H1 (cell line): ENCODE measurements around the gene CACNA2D3. TPM values are rescaled to one million over a fixed set of nuclear protein-coding genes. Genes with fewer than 3 reads are reported as not detected.
A peak's percentile ranks its signal among the peaks of the same experiment; 100 is the strongest.

ENCODE experiments used
- CTCF ChIA-PET: fragments of 300-600 bp; sonication (Branson Sonifier 250); formaldehyde crosslinking; loops from one replicate; lab custom pipeline; 2021; ENCODE audit not compliant: partially characterized antibody; lab: Charles Lee
- POLR2A ChIA-PET: fragments of 300-600 bp; sonication (Branson Sonifier 250); formaldehyde crosslinking; loops from one replicate; lab custom pipeline; 2021; ENCODE audit warnings: inconsistent platforms; ENCODE audit not compliant: partially characterized antibody; lab: Charles Lee
- DNase-seq, 2 experiments: peaks; one replicate each; pipeline versions ENCODE4 v3.0.0 to v3.0.0-alpha.2; 2010 to 2022; ENCODE audit warnings: low spot score in 2 of 2, low read depth in 1 of 2, mixed read lengths in 1 of 2
- FAIRE-seq: peaks from 2 replicates; lab custom pipeline; 2011; peaks lifted over from hg19 to GRCh38; lab: Jason Lieb, UNC
- H2AFZ ChIP-seq: 2 replicates; pipeline ENCODE4 v1.8.1; 2012; ENCODE audit warnings: low read length, inconsistent platforms
- H2AK5ac ChIP-seq: 2 replicates; pipeline ENCODE4 v1.6.1; 2013; ENCODE audit warnings: low read depth, low read length
- H2BK120ac ChIP-seq: replicated peaks from 2 replicates; pipeline ENCODE3; 2013; ENCODE audit warnings: low read depth, low read length, inconsistent platforms
- H2BK12ac ChIP-seq: 2 replicates; pipeline ENCODE4 v1.6.1; 2013; ENCODE audit warnings: low read depth, low read length
- H2BK15ac ChIP-seq: 2 replicates; pipeline ENCODE4 v1.6.1; 2013; ENCODE audit warnings: low read length
- H2BK20ac ChIP-seq: 2 replicates; pipeline ENCODE4 v1.6.1; 2013; ENCODE audit warnings: low read length
- H2BK5ac ChIP-seq: 2 replicates; pipeline ENCODE4 v1.6.1; 2013; ENCODE audit warnings: low read depth, low read length
- H3K14ac ChIP-seq: 2 replicates; pipeline ENCODE4 v1.6.1; 2013; ENCODE audit warnings: inconsistent platforms; ENCODE audit not compliant: insufficient read length
- H3K18ac ChIP-seq: 2 replicates; pipeline ENCODE4 v1.6.1; 2013; ENCODE audit warnings: low read length; ENCODE audit errors: extremely low read depth
- H3K23ac ChIP-seq: 2 replicates; pipeline ENCODE4 v1.6.1; 2013; ENCODE audit warnings: inconsistent platforms; ENCODE audit not compliant: insufficient read length
- H3K23me2 ChIP-seq: 2 replicates; pipeline ENCODE4 v1.6.1; 2013; ENCODE audit warnings: low read depth, low read length
- H3K27ac ChIP-seq: 2 replicates; pipeline ENCODE4 v1.6.1; 2011; ENCODE audit warnings: low read depth, low read length, inconsistent platforms
- H3K27me3 ChIP-seq, 4 experiments: replicated peaks in 1 of 4; 1 replicate in 1 of 4; 2 replicates in 3 of 4; pipeline versions ENCODE4 v1.6.1 to v1.8.1; 2011 to 2013; ENCODE audit warnings: low read length in 3 of 4, mild to moderate bottlenecking in 3 of 4, inconsistent platforms in 2 of 4, mixed read lengths in 2 of 4, moderate library complexity in 1 of 4; ENCODE audit not compliant: control insufficient read depth in 3 of 4, insufficient read depth in 3 of 4; ENCODE audit errors: extremely low read depth in 1 of 4
- H3K36me3 ChIP-seq, 4 experiments: 2 replicates each; pipeline versions ENCODE4 v1.6.1 to v1.8.1; 2011 to 2013; ENCODE audit warnings: mild to moderate bottlenecking in 4 of 4, low read length in 3 of 4, moderate library complexity in 2 of 4, control low read depth in 1 of 4, inconsistent platforms in 1 of 4; ENCODE audit not compliant: insufficient read depth in 4 of 4, control insufficient read depth in 2 of 4
- H3K4ac ChIP-seq: replicated peaks from 2 replicates; pipeline ENCODE3; 2013; ENCODE audit warnings: low read length, low read depth, mixed read lengths, inconsistent platforms; ENCODE audit not compliant: insufficient read length
- H3K4me1 ChIP-seq, 4 experiments: replicated peaks in 1 of 4; 1 replicate in 1 of 4; 2 replicates in 3 of 4; pipeline versions ENCODE4 v1.6.1 to v1.8.1; 2011 to 2013; ENCODE audit warnings: low read length in 3 of 4, inconsistent platforms in 2 of 4, mixed read lengths in 1 of 4; ENCODE audit not compliant: insufficient read depth in 4 of 4, control insufficient read depth in 3 of 4
- H3K4me2 ChIP-seq, 2 experiments: 2 replicates each; pipeline versions ENCODE4 v1.6.1 to v1.8.1; 2011 to 2013; ENCODE audit warnings: low read depth in 2 of 2, low read length in 2 of 2, control low read depth in 1 of 2, inconsistent platforms in 1 of 2, mild to moderate bottlenecking in 1 of 2; ENCODE audit not compliant: insufficient read depth in 1 of 2
- H3K4me3 ChIP-seq, 4 experiments: fragments of 200-600, 300-600 bp in 1 of 4; sonication (generic), shearing (Covaris generic), sonication (Bioruptor Twin) in 1 of 4; 2 replicates each; pipeline versions ENCODE4 v1.5.1 to v1.8.1; 2011 to 2016; ENCODE audit warnings: low read length in 4 of 4, low read depth in 3 of 4, control low read depth in 2 of 4, inconsistent platforms in 2 of 4, mild to moderate bottlenecking in 2 of 4, mixed read lengths in 1 of 4, moderate library complexity in 1 of 4; ENCODE audit not compliant: insufficient read depth in 2 of 4; ENCODE audit errors: extremely low read depth in 1 of 4
- H3K56ac ChIP-seq: replicated peaks from 2 replicates; pipeline ENCODE3; 2013; ENCODE audit warnings: low read depth, mild to moderate bottlenecking, mixed read lengths, low read length, inconsistent platforms; ENCODE audit not compliant: insufficient read length
- H3K79me1 ChIP-seq: 2 replicates; pipeline ENCODE4 v1.6.1; 2013; ENCODE audit warnings: low read depth, low read length, control low read depth
- H3K79me2 ChIP-seq, 2 experiments: 2 replicates each; pipeline versions ENCODE4 v1.6.1 to v1.8.1; 2012 to 2013; ENCODE audit warnings: low read length in 2 of 2, mild to moderate bottlenecking in 2 of 2, inconsistent platforms in 1 of 2; ENCODE audit not compliant: insufficient read depth in 2 of 2, control insufficient read depth in 1 of 2
- H3K9ac ChIP-seq, 4 experiments: replicated peaks in 1 of 4; 1 replicate in 1 of 4; 2 replicates in 3 of 4; pipeline versions ENCODE4 v1.6.1 to v1.8.1; 2011 to 2013; ENCODE audit warnings: low read depth in 3 of 4, low read length in 3 of 4, control low read depth in 2 of 4, mild to moderate bottlenecking in 2 of 4, moderate library complexity in 2 of 4, inconsistent platforms in 1 of 4; ENCODE audit errors: extremely low read depth in 1 of 4
- H3K9me3 ChIP-seq, 2 experiments: 2 replicates each; pipeline versions ENCODE4 v1.6.1 to v1.8.1; 2012 to 2013; ENCODE audit warnings: mild to moderate bottlenecking in 2 of 2, moderate library complexity in 2 of 2, control low read depth in 1 of 2, inconsistent platforms in 1 of 2, low read depth in 1 of 2, low read length in 1 of 2, mixed read lengths in 1 of 2; ENCODE audit not compliant: insufficient read depth in 2 of 2
- H4K20me1 ChIP-seq, 2 experiments: replicated peaks in 1 of 2; 2 replicates each; pipeline versions ENCODE3 to v1.8.1; 2011 to 2013; ENCODE audit warnings: inconsistent platforms in 2 of 2, low read length in 2 of 2, mild to moderate bottlenecking in 1 of 2; ENCODE audit not compliant: insufficient read depth in 2 of 2, control insufficient read depth in 1 of 2
- H4K5ac ChIP-seq: 2 replicates; pipeline ENCODE4 v1.6.1; 2013; ENCODE audit warnings: low read length, low read depth, mixed read lengths, inconsistent platforms; ENCODE audit not compliant: insufficient read length
- H4K8ac ChIP-seq: 2 replicates; pipeline ENCODE4 v1.8.0; 2013; ENCODE audit warnings: mild to moderate bottlenecking, moderate library complexity, low read length, inconsistent platforms; ENCODE audit not compliant: insufficient read depth; ENCODE audit errors: extremely low read depth
- H4K91ac ChIP-seq: replicated peaks from 2 replicates; pipeline ENCODE3; 2013; ENCODE audit warnings: low read length, mixed read lengths, inconsistent platforms; ENCODE audit not compliant: insufficient read length
- HDAC2 ChIP-seq, 2 experiments: fragments of 300-600 bp in 1 of 2; sonication (generic) in 1 of 2; IDR thresholded peaks; 2 replicates each; pipeline ENCODE4 v1.6.1; 2011 to 2012; ENCODE audit warnings: low read depth in 2 of 2, low read length in 2 of 2, mild to moderate bottlenecking in 2 of 2, moderate library complexity in 2 of 2, borderline replicate concordance in 1 of 2, inconsistent platforms in 1 of 2
- SIX5 ChIP-seq: IDR thresholded peaks from 2 replicates; pipeline ENCODE4 v1.6.1; 2011; ENCODE audit warnings: mild to moderate bottlenecking, low read depth, low read length
- WGBS, 2 experiments: shearing (Covaris generic) in 1 of 2; methylation state at CpG; one replicate each; pipeline versions ENCODE4 v1.1.6 to v1.1.7; 2013 to 2015; ENCODE audit warnings: low lambda C conversion rate in 2 of 2, mixed read lengths in 2 of 2, inconsistent platforms in 1 of 2, low coverage in 1 of 2, missing lambda C conversion rate in 1 of 2; ENCODE audit not compliant: insufficient replicate concordance in 2 of 2, insufficient coverage in 1 of 2, insufficient read length in 1 of 2; ENCODE audit errors: extremely low coverage in 1 of 2, missing lambda C conversion rate in 1 of 2; 5-methylcytosine and 5-hydroxymethylcytosine counted together
- polyA plus RNA-seq, 7 experiments: library from polyadenylated mRNA; depleted of rRNA in 3 of 7; stranded (reverse) in 5 of 7; unstranded in 2 of 7; fragments of >200 nt in 5 of 7; fragments of 200-250 nt in 2 of 7; gene quantifications; 1 replicate in 5 of 7; 2 replicates in 1 of 7; 4 replicates in 1 of 7; pipeline versions ENCODE4 v1.2.1 to v1.2.3, GENCODE V29; 2011 to 2013; ENCODE audit warnings: missing spikeins in 2 of 7, mixed read lengths in 2 of 7
- total RNA-seq: library from RNA; stranded (reverse); fragmentation: NEBNext Ultra II Directional; extraction: Animal tissue kit (Norgen Biotek cat#: 25700); gene quantifications from 2 replicates; pipeline ENCODE4 v1.2.1, GENCODE V29; 2021

CACNA2D3 gene
- total and polyA plus RNA-seq, 2 of the 8 experiments (the other 6 are each of a cell fraction or from before 2014, with no cell fraction given): 1.5 to 1.8 TPM

- peaks cover 0 to 3% (median 0%) of the 10 kb centered on the region in 4 experiments; a peak in 1 of 7 replicates for H3K4me1 ChIP-seq
- no peaks in the 10 kb centered on the region for H3K79me1 ChIP-seq
- H2AFZ ChIP-seq: no peak overlapping the region
- H3K9me3 ChIP-seq: no peaks in the 10 kb centered on the region
- no peak overlapping the region for H3K4me2 ChIP-seq
- no peaks in the 10 kb centered on the region; a peak in 1 of 7 replicates for H3K27me3 ChIP-seq
- no peak overlapping the region for H2BK20ac ChIP-seq
- H3K79me2 ChIP-seq: no peaks in the 10 kb centered on the region
- H4K8ac ChIP-seq: no peak overlapping the region
- H3K9ac ChIP-seq: no peak overlapping the region
- H3K23me2 ChIP-seq: no peaks in the 10 kb centered on the region
- no peak overlapping the region for H2BK15ac ChIP-seq
- H4K91ac ChIP-seq: no peak overlapping the region
- H3K4me3 ChIP-seq: no peak overlapping the region
- ChIA-PET CTCF (interaction anchor here (0.7 to 1.1 kb wide), 2 partner anchors 28 to 49 kb away, joined by 3 read pairs; no protein-coding TSS in a partner anchor), POLR2A (interaction anchor here (1.2 kb wide), 1 partner anchor 88 kb away, joined by 3 read pairs; no protein-coding TSS in a partner anchor)
- H3K18ac ChIP-seq: no peak overlapping the region
- H2BK5ac ChIP-seq: no peak overlapping the region
- no peak overlapping the region for H3K27ac ChIP-seq
- H2BK12ac ChIP-seq: no peak overlapping the region
- no peak overlapping the region for H4K5ac ChIP-seq
- no peak overlapping the region for H2AK5ac ChIP-seq
- H4K20me1 ChIP-seq: no peaks in the 10 kb centered on the region
- H2BK120ac ChIP-seq: no peak overlapping the region
- TF ChIP-seq HDAC2 (IDR thresholded peaks at IDR 0.05; ENCODE audit: borderline replicate concordance in 1 of 2, low read depth in 2 of 2, low read length in 2 of 2) (no peak), SIX5 (peak; percentile 63)
- no peaks in the 10 kb centered on the region for H3K36me3 ChIP-seq
- WGBS, 2 experiments: 62% methylated on average over 1 of the region's 1 CpG; no CpG with 5 or more reads in 1 of the 2 experiments
- no peak overlapping the region for H3K14ac ChIP-seq
- peak; percentile 63 for FAIRE-seq
- H3K4ac ChIP-seq: no peak overlapping the region
- no peak for DNase-seq
- no peak overlapping the region for H3K56ac ChIP-seq
- no peak overlapping the region for H3K23ac ChIP-seq
Observed at GRCh38 chr3:54206874-54207273, 84.5 kb downstream of the CACNA2D3 start.
